Type B pancreatic cell (in vitro differentiated cells): ENCODE results near the gene DGKI. TPM values are rescaled to one million over a fixed set of nuclear protein-coding genes. Genes with fewer than 3 reads are reported as not detected.

Source experiments
- DNase-seq: peaks from one replicate; pipeline ENCODE4 v3.0.0; 2021; ENCODE audit warnings: mixed read lengths; ENCODE audit not compliant: unreplicated experiment; ENCODE audit errors: extremely low spot score
- H3K27ac Mint-ChIP-seq: 2 replicates; pipeline ENCODE4 v1.8.0; 2021; ENCODE audit warnings: mild to moderate bottlenecking, mixed read lengths
- H3K27me3 Mint-ChIP-seq: 2 replicates; pipeline ENCODE4 v1.8.0; 2021; ENCODE audit warnings: mixed read lengths
- H3K36me3 Mint-ChIP-seq: 2 replicates; pipeline ENCODE4 v1.8.0; 2021; ENCODE audit warnings: mixed read lengths
- H3K4me1 Mint-ChIP-seq: one replicate; pipeline ENCODE4 v1.8.0; 2021; ENCODE audit warnings: mixed read lengths; ENCODE audit not compliant: unreplicated experiment
- H3K4me3 Mint-ChIP-seq: 2 replicates; pipeline ENCODE4 v1.8.0; 2021; ENCODE audit warnings: mild to moderate bottlenecking, mixed read lengths
- H3K9me3 Mint-ChIP-seq: 2 replicates; pipeline ENCODE4 v1.8.0; 2021; ENCODE audit warnings: mixed read lengths
- CTCF ChIP-seq: fragments of 200-600 bp; sonication (generic); conservative IDR thresholded peaks from 2 replicates; pipeline ENCODE4 v1.5.0; 2021; ENCODE audit warnings: antibody characterized with exemption, mild to moderate bottlenecking
- total RNA-seq: library from RNA; stranded (reverse); gene quantifications from 2 replicates; pipeline ENCODE4 v1.2.1, GENCODE V29; 2021; ENCODE audit warnings: low replicate concordance

The DGKI gene
- total RNA-seq, 1 donor from 2014 or later, result 2.8 TPM

GRCh38 chr7:137685433-137686164, 161.2 kb downstream of the DGKI start:
- Mint-ChIP-seq H3K4me3 (no peak overlapping the region), H3K27me3 (peaks cover 51% of the 10 kb centered on the region), H3K27ac (no peak overlapping the region), H3K9me3 (no peaks in the 10 kb centered on the region), H3K4me1 (no peaks in the 10 kb centered on the region), H3K36me3 (no peaks in the 10 kb centered on the region)
- TF ChIP-seq CTCF, result no peak
- DNase-seq, result no peak

- peaks cover 45% of the 10 kb centered on the region for H3K27me3 Mint-ChIP-seq
- TF ChIP-seq CTCF, result no peak
- no peak overlapping the region for H3K4me3 Mint-ChIP-seq
- no peak overlapping the region for H3K27ac Mint-ChIP-seq
- no peak for DNase-seq
- no peaks in the 10 kb centered on the region for H3K9me3 Mint-ChIP-seq
- H3K4me1 Mint-ChIP-seq, result no peaks in the 10 kb centered on the region
- no peaks in the 10 kb centered on the region for H3K36me3 Mint-ChIP-seq
Measured at GRCh38 chr7:137684776-137685175, 162.0 kb downstream of the DGKI start.

- Mint-ChIP-seq H3K4me1 (no peaks in the 10 kb centered on the region), H3K9me3 (no peaks in the 10 kb centered on the region), H3K27ac (no peak overlapping the region), H3K4me3 (no peak overlapping the region), H3K27me3 (peaks cover 42% of the 10 kb centered on the region), H3K36me3 (no peaks in the 10 kb centered on the region)
- DNase-seq, result no peak
- TF ChIP-seq CTCF, result no peak
Measured at GRCh38 chr7:137684316-137684715, 162.5 kb downstream of the DGKI start.

GRCh38 chr7:137682596-137682995, 164.2 kb downstream of the DGKI start:
- Mint-ChIP-seq H3K4me1 (no peaks in the 10 kb centered on the region), H3K27me3 (peaks cover 36% of the 10 kb centered on the region), H3K9me3 (no peaks in the 10 kb centered on the region), H3K36me3 (no peaks in the 10 kb centered on the region), H3K27ac (no peak overlapping the region), H3K4me3 (no peak overlapping the region)
- DNase-seq, result no peak
- TF ChIP-seq CTCF, result no peak

- Mint-ChIP-seq H3K27ac (no peak overlapping the region), H3K36me3 (no peaks in the 10 kb centered on the region)
- no peak for DNase-seq
Measured at GRCh38 chr7:137681657-137682562, 164.9 kb downstream of the DGKI start.

More at GRCh38 chr7:137681657-137682562, 164.9 kb downstream of the DGKI start:
- no peak for TF ChIP-seq CTCF
- Mint-ChIP-seq H3K27me3 (peaks cover 33% of the 10 kb centered on the region), H3K4me3 (no peak overlapping the region), H3K4me1 (no peaks in the 10 kb centered on the region), H3K9me3 (no peaks in the 10 kb centered on the region)
